IMR-90 (cell line): Measurements from ENCODE around the gene SNX5.

ENCODE experiments used
- BHLHE40 ChIP-seq: fragments of 150-350 bp; IDR thresholded peaks from 2 replicates; pipeline ENCODE4 v1.6.1; 2016; ENCODE audit warnings: mild to moderate bottlenecking, low read depth, low read length
- CEBPB ChIP-seq: IDR thresholded peaks from 2 replicates; pipeline ENCODE4 v1.6.1; 2012; ENCODE audit warnings: low read depth, low read length, improper control_type of control experiment
- FOS ChIP-seq: fragments of 150-350 bp; IDR thresholded peaks from 2 replicates; pipeline ENCODE4 v1.6.1; 2016; ENCODE audit warnings: low read depth, low read length
- MAFK ChIP-seq: IDR thresholded peaks from 2 replicates; pipeline ENCODE4 v1.6.1; 2012; ENCODE audit warnings: low read depth, low read length, improper control_type of control experiment
- MAZ ChIP-seq: IDR thresholded peaks from 2 replicates; pipeline ENCODE4 v1.6.1; 2012; ENCODE audit warnings: low read depth, mild to moderate bottlenecking, low read length, improper control_type of control experiment, moderate library complexity, borderline replicate concordance
- MXI1 ChIP-seq: IDR thresholded peaks from 2 replicates; pipeline ENCODE4 v1.6.1; 2012; ENCODE audit warnings: low read depth, mild to moderate bottlenecking, low read length, moderate library complexity, borderline replicate concordance
- NFE2L2 ChIP-seq: fragments of 150-350 bp; IDR thresholded peaks from 2 replicates; pipeline ENCODE4 v1.6.1; 2016; ENCODE audit warnings: low read depth, mild to moderate bottlenecking, low read length
- POLR2A ChIP-seq: IDR thresholded peaks from 2 replicates; pipeline ENCODE4 v1.6.1; 2012; ENCODE audit warnings: mild to moderate bottlenecking, low read depth, low read length
- RAD21 ChIP-seq: IDR thresholded peaks from 2 replicates; pipeline ENCODE4 v1.6.1; 2012; ENCODE audit warnings: low read length, improper control_type of control experiment
- RFX5 ChIP-seq: IDR thresholded peaks from 2 replicates; pipeline ENCODE4 v1.8.0; 2012; ENCODE audit warnings: low read depth, mild to moderate bottlenecking, low read length, moderate library complexity
- USF2 ChIP-seq: fragments of 150-350 bp; IDR thresholded peaks from 2 replicates; pipeline ENCODE4 v1.6.1; 2017; ENCODE audit warnings: mild to moderate bottlenecking, antibody characterized with exemption, low read length, low read depth
- TF ChIP-seq, protein P1 (sequence below): conservative IDR thresholded peaks from 2 replicates; pipeline ENCODE4 v1.5.1; 2012; ENCODE audit warnings: mild to moderate bottlenecking, low read depth, low read length, improper control_type of control experiment

- TF ChIP-seq, protein P1, sequence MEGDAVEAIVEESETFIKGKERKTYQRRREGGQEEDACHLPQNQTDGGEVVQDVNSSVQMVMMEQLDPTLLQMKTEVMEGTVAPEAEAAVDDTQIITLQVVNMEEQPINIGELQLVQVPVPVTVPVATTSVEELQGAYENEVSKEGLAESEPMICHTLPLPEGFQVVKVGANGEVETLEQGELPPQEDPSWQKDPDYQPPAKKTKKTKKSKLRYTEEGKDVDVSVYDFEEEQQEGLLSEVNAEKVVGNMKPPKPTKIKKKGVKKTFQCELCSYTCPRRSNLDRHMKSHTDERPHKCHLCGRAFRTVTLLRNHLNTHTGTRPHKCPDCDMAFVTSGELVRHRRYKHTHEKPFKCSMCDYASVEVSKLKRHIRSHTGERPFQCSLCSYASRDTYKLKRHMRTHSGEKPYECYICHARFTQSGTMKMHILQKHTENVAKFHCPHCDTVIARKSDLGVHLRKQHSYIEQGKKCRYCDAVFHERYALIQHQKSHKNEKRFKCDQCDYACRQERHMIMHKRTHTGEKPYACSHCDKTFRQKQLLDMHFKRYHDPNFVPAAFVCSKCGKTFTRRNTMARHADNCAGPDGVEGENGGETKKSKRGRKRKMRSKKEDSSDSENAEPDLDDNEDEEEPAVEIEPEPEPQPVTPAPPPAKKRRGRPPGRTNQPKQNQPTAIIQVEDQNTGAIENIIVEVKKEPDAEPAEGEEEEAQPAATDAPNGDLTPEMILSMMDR: no peak
- TF ChIP-seq FOS: no peak
- TF ChIP-seq POLR2A: no peak
- no peak for TF ChIP-seq CEBPB
- TF ChIP-seq USF2: no peak
- TF ChIP-seq MAFK: no peak
- no peak for TF ChIP-seq MXI1
- no peak for TF ChIP-seq NFE2L2
- TF ChIP-seq RAD21: no peak
- TF ChIP-seq BHLHE40: no peak
- TF ChIP-seq RFX5: no peak
- TF ChIP-seq MAZ: no peak
These were observed 35.9 kb upstream of the SNX5 start for GRCh38 chr20:18004384-18005031.
